ENCODE results near the gene CREB5. TPM values are rescaled to one million over a fixed set of nuclear protein-coding genes. Genes with fewer than 3 reads are reported as not detected.
A peak's percentile ranks its signal among the peaks of the same experiment; 100 is the strongest.
"Not testable (repeated sequence)": the region's sequence is repeated elsewhere in the genome, so short reads cannot be mapped to it uniquely, and the experiment has no call there.

The CREB5 gene
- total RNA-seq, 8 experiments from 2014 or later: 3.9 to 36.6 (median 12.8) TPM

DNA sequence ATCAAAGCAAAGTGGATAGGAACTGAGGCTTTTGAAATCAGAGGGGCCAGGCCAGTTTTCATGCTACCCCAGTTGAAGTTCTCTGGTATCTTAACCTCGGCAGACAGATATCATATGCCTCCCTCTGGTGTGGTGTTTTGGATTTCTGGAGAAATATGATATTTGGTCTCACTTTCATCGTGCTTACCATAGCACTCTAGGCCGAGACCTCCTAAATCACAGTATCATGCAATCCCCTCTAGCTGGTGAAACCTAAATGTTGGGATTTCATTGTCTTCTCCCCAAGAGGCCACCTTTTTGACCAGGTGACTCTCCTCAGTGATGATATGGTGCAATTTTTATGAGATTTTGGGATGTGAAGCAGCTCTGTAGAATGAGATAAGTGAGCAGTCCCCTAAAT is 183.5 kb downstream of the CREB5 start:
- Histone ChIP-seq H3K4me1 (replicated peaks in 1 of 2) (peaks cover 4 to 5% of the 10 kb centered on the region in 2 donors), H3K4me3 (no peak overlapping the region), H3K27ac (no peak overlapping the region)
- in situ Hi-C loops (cut with MboI; ENCODE audit: low pct_unique_long_range_greater_than_20kb in 2 of 9, low sequenced_read_pairs in 9 of 9, unreplicated experiment in 9 of 9): no loop called here
- WGBS, 10 experiments: 69 to 100% (median 93%) methylated on average over 1 to 3 of the region's 3 CpGs; no CpG with 5 or more reads in 2 of the 10 experiments
- ATAC-seq (replicated peaks in 6 of 8): peak in 6 of 8 experiments; percentile 12 to 54 (median 30)

DNA sequence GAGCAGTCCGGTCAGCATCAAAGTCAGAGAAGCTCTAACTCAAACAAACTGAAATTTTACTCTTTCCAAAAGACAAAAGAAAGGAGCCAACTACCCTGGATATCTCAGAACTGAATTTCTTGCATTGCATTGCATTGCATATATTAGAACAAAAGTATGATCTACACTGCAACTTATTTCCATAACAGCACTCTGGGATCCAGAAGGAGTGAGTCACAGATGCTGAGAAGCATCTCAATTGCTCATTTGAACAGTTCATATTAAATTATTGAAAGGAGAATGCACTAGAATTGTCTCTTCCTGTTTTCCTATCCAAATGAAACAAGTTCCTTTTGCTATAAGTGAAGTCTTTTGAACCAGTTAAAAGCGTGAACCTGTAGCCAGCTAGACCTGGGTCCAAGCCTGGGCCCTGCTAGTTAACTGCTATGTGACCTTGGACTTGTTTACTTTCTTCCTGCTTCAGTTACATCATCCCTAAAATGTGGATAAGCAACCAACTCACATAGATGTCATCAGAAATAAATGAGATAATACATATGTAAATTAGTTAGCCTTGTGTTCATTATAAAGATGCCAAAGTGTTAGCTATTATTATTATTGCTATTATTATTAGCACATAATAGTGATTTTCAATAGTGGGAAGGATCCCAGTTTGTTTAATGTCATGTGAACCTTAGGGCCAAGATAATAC is 184.1 kb downstream of the CREB5 start:
- Histone ChIP-seq H3K4me1 (replicated peaks in 1 of 2) (no peaks in the 10 kb centered on the region), H3K4me3 (no peak overlapping the region), H3K27ac (no peak overlapping the region)
- WGBS, 10 experiments: 40 to 100% (median 93%) methylated on average over 1 to 2 of the region's 2 CpGs; no CpG with 5 or more reads in 1 of the 10 experiments
- ATAC-seq (replicated peaks in 6 of 8): peak in 6 of 8 experiments; percentile 69 to 91 (median 84)
- in situ Hi-C loops (cut with MboI; ENCODE audit: low pct_unique_long_range_greater_than_20kb in 2 of 9, low sequenced_read_pairs in 9 of 9, unreplicated experiment in 9 of 9): no loop called here

DNA sequence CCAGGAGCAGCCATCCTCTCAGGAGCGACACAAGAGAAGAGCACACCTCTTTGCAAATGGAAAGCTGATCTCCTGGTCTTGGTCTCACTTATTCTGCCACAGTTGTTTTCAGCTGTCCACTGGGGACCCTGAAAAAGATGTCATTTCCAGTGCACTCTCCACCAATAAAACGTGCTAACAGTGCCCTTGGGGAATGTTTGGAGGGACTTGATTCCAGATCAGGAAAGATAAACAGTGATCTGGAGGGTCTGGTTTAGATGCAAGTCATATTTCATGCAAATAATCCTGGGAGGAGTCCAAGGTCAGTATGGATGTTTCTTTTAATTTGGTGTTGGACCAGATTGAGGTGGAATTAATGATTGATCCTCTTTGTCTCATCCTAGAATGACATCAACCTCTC is 185.0 kb downstream of the CREB5 start:
- in situ Hi-C loops (cut with MboI; ENCODE audit: low pct_unique_long_range_greater_than_20kb in 2 of 9, low sequenced_read_pairs in 9 of 9, unreplicated experiment in 9 of 9): no loop called here
- ATAC-seq (replicated peaks in 6 of 8): no peak
- Histone ChIP-seq H3K27ac (no peak overlapping the region), H3K4me3 (no peak overlapping the region), H3K4me1 (replicated peaks in 1 of 2) (no peaks in the 10 kb centered on the region)
- WGBS, 10 experiments: 24 to 92% (median 60%) methylated on average over 1 to 2 of the region's 2 CpGs; no CpG with 5 or more reads in 5 of the 10 experiments

DNA sequence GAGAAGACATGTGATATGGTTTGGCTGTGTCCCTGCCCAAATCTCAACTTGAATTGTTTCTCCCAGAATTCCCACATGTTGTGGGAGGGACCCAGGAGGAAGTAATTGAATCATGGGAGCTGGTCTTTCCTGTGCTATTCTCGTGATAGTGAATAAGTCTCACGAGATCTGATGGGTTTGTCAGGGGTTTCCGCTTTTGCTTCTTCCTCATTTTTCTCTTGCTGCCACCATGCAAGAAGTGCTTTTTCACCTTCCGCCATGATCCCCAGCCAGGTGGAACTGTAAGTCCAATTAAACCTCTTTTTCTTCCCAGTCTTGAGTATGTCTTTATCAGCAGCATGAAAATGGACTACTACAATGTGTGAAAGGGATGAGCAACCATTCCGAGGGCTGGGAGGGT is 185.7 kb downstream of the CREB5 start:
- WGBS, 10 experiments: 87 to 100% (median 95%) methylated on average over 2 to 4 of the region's 5 CpGs; no CpG with 5 or more reads in 6 of the 10 experiments
- H3K27ac ChIP-seq; H3K4me1 ChIP-seq (replicated peaks in 1 of 2); ATAC-seq (replicated peaks in 6 of 8); H3K4me3 ChIP-seq; in situ Hi-C loops (cut with MboI; ENCODE audit: low pct_unique_long_range_greater_than_20kb in 2 of 9, low sequenced_read_pairs in 9 of 9, unreplicated experiment in 9 of 9): not testable (repeated sequence)

DNA sequence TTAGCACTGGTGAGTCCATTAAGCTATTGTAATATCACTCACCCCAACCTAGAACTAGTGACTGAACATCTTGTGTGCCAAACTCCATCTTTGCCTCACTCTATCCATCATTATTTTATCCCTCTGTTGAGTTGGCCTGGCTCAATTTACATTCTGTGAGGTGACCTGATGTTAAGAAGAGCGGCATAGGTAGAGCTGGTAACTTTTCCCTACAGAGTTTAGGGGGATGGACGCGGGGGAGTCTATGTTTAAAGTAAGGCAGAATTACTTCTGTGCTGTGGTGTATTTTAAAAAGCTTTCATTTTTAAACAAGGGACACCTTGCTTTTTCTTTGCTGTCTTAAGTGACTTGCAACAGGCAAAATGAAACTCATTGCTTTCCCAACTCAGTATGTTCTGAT is 186.3 kb downstream of the CREB5 start:
- WGBS, 10 experiments: 64 to 100% (median 96%) methylated on average over 1 to 3 of the region's 3 CpGs; no CpG with 5 or more reads in 1 of the 10 experiments
- no peak for ATAC-seq (replicated peaks in 6 of 8)
- H3K27ac ChIP-seq: no peak overlapping the region
- H3K4me1 ChIP-seq (replicated peaks in 1 of 2): no peaks in the 10 kb centered on the region
- in situ Hi-C loops (cut with MboI; ENCODE audit: low pct_unique_long_range_greater_than_20kb in 2 of 9, low sequenced_read_pairs in 9 of 9, unreplicated experiment in 9 of 9): no loop called here
- H3K4me3 ChIP-seq: no peak overlapping the region

DNA sequence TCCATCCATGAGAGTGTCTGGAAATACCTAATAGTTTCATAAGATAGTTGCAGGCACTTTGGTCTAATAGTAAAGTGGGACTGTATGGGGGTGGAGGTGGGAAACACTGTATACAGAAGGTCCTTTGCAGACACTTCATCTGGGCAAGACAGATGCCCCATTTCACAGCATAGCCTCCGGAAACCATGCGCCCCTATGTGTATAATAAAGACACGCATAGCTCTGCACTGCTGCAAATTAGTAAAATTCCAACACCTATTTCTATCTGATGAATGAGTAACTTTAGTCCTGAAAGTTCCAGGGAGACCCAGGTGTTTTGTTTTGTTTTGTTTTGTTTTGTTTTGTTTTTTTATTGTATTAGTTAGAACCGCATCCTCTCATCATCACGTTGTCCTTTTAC is 187.1 kb downstream of the CREB5 start:
- Histone ChIP-seq H3K4me3 (no peak overlapping the region), H3K27ac (no peak overlapping the region), H3K4me1 (replicated peaks in 1 of 2) (no peaks in the 10 kb centered on the region)
- in situ Hi-C loops (cut with MboI; ENCODE audit: low pct_unique_long_range_greater_than_20kb in 2 of 9, low sequenced_read_pairs in 9 of 9, unreplicated experiment in 9 of 9): no loop called here
- ATAC-seq (replicated peaks in 6 of 8): no peak
- WGBS, 10 experiments: 83 to 100% (median 96%) methylated on average over 1 to 5 of the region's 5 CpGs; no CpG with 5 or more reads in 2 of the 10 experiments

DNA sequence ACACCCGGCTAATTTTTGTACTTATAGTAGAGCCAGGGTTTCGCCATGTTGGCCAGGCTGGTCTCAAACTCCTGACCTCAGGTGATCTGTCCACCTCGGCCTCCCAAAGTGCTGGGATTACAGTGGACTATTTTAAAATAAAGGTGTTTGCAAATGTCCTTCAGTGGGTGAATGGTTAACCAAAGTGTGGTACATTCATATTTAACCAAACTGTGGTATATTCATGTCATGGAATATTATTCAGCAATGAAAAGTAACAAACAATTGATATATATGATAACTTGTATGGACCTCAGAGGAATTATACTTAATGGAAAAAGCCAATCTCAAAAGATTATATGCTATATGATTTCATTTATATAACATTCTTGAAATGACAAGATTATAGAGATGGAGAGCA is 190.0 kb downstream of the CREB5 start:
- ATAC-seq (replicated peaks in 6 of 8): no peak
- WGBS, 10 experiments: 60 to 100% (median 79%) methylated on average over 1 to 2 of the region's 3 CpGs; no CpG with 5 or more reads in 5 of the 10 experiments
- in situ Hi-C loops (cut with MboI; ENCODE audit: low pct_unique_long_range_greater_than_20kb in 2 of 9, low sequenced_read_pairs in 9 of 9, unreplicated experiment in 9 of 9): loop anchor here in 1 of 9 experiments (25.0 kb wide), 1 partner anchor 215 kb away; no protein-coding TSS in a partner anchor
- no peak overlapping the region for H3K27ac ChIP-seq
- H3K4me3 ChIP-seq: no peak overlapping the region
- no peaks in the 10 kb centered on the region for H3K4me1 ChIP-seq (replicated peaks in 1 of 2)

DNA sequence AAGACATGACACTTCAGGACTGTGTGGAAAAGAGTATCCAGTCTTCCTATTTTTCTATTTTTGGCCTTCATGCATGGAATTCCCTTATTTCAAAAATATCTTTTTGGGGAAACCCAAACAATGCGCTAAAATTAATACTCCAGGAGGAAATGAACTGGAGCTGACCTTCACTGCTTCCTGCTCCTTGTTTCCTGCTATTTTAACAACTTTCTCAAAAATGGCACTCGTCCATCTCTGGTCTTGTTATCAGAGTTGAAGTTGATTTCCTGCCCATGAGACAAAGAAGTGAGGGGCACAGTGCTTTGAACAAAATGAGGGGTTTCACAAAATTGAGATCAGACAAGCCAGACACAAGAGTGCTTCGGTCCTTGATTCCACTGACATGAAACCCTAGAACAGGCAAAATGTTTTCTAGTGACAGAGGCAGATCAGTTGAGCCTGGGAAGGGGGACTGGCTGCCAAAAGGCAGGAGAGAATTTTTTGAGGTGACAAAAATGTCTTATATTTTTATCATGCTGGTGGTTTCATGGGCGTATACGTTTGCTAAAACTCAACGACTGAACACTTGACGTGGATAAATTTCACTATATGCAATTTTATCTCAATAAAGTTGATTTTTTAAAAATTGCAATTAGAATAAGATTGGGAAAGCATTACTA is 193.2 kb downstream of the CREB5 start:
- WGBS, 10 experiments: 72 to 99% (median 89%) methylated on average over 3 to 7 of the region's 7 CpGs
- H3K4me3 ChIP-seq: no peak overlapping the region
- no peaks in the 10 kb centered on the region for H3K4me1 ChIP-seq (replicated peaks in 1 of 2)
- ATAC-seq (replicated peaks in 6 of 8): no peak
- no peak overlapping the region for H3K27ac ChIP-seq
- in situ Hi-C loops (cut with MboI; ENCODE audit: low pct_unique_long_range_greater_than_20kb in 2 of 9, low sequenced_read_pairs in 9 of 9, unreplicated experiment in 9 of 9): loop anchor here in 1 of 9 experiments (25.0 kb wide), 1 partner anchor 218 kb away; no protein-coding TSS in a partner anchor

DNA sequence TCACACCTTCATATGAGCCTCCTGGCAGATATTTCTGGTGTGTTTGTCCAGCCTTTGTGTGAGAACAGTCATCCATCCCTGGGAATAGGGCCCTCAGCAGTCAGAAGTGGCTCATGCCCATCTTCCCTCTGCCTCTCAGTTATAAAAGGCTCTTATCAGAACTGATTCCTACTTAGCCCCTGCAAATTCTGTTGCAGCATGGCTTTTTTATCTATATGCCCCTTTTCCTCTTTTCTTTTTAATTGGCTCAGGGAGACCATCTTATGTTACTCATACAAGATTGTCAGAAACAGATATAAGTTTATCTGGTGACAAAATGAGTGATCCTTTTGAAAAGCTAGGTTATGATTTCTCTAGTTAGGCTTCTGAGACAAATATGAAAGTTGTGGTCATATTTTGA is 194.1 kb downstream of the CREB5 start:
- in situ Hi-C loops (cut with MboI; ENCODE audit: low pct_unique_long_range_greater_than_20kb in 2 of 9, low sequenced_read_pairs in 9 of 9, unreplicated experiment in 9 of 9): loop anchor here in 1 of 9 experiments (25.0 kb wide), 1 partner anchor 219 kb away; no protein-coding TSS in a partner anchor
- H3K27ac ChIP-seq: no peak overlapping the region
- no peak for ATAC-seq (replicated peaks in 6 of 8)
- H3K4me1 ChIP-seq (replicated peaks in 1 of 2): no peaks in the 10 kb centered on the region
- no peak overlapping the region for H3K4me3 ChIP-seq

DNA sequence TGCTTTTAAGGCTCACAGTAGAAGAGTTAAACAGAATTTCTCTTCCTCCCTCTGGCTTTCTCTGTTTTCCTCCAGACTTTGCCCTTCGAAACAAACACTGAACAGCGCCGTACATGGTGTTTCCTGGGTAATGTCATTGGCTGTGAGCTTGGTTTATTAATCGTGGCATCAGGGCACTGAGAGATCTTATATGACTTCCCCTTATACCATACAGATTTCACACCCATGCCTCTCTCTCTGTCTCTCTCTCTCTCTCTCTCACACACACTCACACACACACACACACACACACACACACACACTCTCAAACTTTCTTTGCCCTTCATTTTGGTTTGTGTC is 195.5 kb downstream of the CREB5 start:
- ATAC-seq (replicated peaks in 6 of 8): no peak
- Histone ChIP-seq H3K4me1 (replicated peaks in 1 of 2) (peaks cover 0 to 3% of the 10 kb centered on the region in 2 donors), H3K27ac (no peak overlapping the region), H3K4me3 (no peak overlapping the region)
- 40 to 100% (median 71%) methylated on average over 1 to 4 of the region's 4 CpGs; no CpG with 5 or more reads in 3 of the 10 experiments for WGBS, 10 experiments
- in situ Hi-C loops (cut with MboI; ENCODE audit: low pct_unique_long_range_greater_than_20kb in 2 of 9, low sequenced_read_pairs in 9 of 9, unreplicated experiment in 9 of 9): loop anchor here in 1 of 9 experiments (25.0 kb wide), 1 partner anchor 221 kb away; no protein-coding TSS in a partner anchor

DNA sequence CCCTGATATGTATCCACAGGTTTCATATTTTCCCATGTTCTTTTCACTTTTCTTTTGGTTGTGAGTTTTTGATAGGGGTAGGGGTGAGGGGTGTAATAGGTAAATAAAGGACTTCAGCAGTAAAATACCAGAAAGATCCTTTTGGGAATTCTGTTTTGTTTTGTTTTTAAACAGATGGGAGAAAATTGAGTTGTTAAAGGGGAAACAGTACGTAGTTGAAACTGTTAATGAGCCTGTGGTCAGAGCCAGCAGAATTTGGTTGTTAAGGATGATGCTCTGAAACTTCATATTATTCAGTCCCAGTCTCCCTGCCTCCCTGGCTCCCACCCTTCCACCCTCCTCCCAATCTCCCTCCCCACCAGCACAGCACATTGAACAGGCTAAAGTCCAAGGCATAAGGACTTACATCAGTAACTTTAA is 195.9 kb downstream of the CREB5 start:
- in situ Hi-C loops (cut with MboI; ENCODE audit: low pct_unique_long_range_greater_than_20kb in 2 of 9, low sequenced_read_pairs in 9 of 9, unreplicated experiment in 9 of 9): loop anchor here in 1 of 9 experiments (25.0 kb wide), 1 partner anchor 221 kb away; no protein-coding TSS in a partner anchor

DNA sequence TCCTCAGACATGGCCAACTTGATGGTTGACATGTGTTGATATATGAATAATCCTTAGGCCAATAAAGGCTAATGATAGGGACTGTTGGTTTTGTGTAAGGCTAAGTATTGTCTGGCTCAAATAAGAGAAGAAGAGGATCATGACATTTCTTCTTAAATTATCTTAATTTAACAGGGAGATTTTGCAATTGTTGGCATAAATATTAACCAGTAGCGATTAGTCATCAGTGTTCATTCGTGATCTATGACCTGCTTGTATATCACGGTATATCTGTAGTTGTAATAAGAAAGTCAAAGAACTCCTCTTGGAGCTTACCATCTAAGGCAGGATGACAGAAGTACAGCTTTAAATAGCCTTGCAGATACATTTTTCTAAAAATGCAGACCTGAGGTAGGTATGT is 196.4 kb downstream of the CREB5 start:
- Histone ChIP-seq H3K27ac (no peak overlapping the region), H3K4me1 (replicated peaks in 1 of 2) (peaks cover 0 to 3% of the 10 kb centered on the region in 2 donors), H3K4me3 (no peak overlapping the region)
- in situ Hi-C loops (cut with MboI; ENCODE audit: low pct_unique_long_range_greater_than_20kb in 2 of 9, low sequenced_read_pairs in 9 of 9, unreplicated experiment in 9 of 9): loop anchor here in 1 of 9 experiments (25.0 kb wide), 1 partner anchor 221 kb away; no protein-coding TSS in a partner anchor
- WGBS, 10 experiments: 28 to 100% (median 94%) methylated on average over 1 to 3 of the region's 3 CpGs; no CpG with 5 or more reads in 3 of the 10 experiments
- ATAC-seq (replicated peaks in 6 of 8): no peak

More for the DNA sequence above, 195.9 kb downstream of the CREB5 start:
- Histone ChIP-seq H3K27ac (no peak overlapping the region), H3K4me3 (no peak overlapping the region), H3K4me1 (replicated peaks in 1 of 2) (peaks cover 0 to 3% of the 10 kb centered on the region in 2 donors)
- 80 to 100% (median 92%) methylated on average over 1 of the region's 1 CpG; no CpG with 5 or more reads in 4 of the 10 experiments for WGBS, 10 experiments
- ATAC-seq (replicated peaks in 6 of 8): no peak

DNA sequence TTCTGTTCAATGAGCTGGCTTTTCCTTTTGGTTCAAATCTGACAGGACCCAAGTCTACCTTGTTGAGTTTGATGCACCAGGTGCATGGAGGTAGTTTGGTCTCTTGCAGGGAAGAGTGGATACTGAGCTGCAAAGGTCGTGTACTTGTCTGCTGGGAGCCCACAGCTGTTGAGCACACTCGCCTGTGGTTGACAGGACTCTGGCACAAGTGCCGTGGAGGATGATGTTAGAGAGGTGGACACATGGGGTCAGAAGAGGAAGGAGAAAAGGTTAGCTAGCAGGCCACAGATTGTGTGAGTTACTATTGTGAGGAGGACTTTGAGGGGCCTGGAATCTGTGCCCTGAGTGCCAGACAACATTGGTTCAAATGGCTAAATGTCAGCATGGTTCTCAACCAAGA is 197.3 kb downstream of the CREB5 start:
- ATAC-seq (replicated peaks in 6 of 8): no peak
- Histone ChIP-seq H3K27ac (no peak overlapping the region), H3K4me3 (no peak overlapping the region), H3K4me1 (replicated peaks in 1 of 2) (peaks cover 0 to 3% of the 10 kb centered on the region in 2 donors)
- whole genome bisulfite sequencing, 10 experiments: 50 to 100% (median 76%) methylated on average over 1 to 3 of the region's 3 CpGs; no CpG with 5 or more reads in 4 of the 10 experiments
- in situ Hi-C loops (cut with MboI; ENCODE audit: low pct_unique_long_range_greater_than_20kb in 2 of 9, low sequenced_read_pairs in 9 of 9, unreplicated experiment in 9 of 9): loop anchor here in 1 of 9 experiments (25.0 kb wide), 1 partner anchor 222 kb away; no protein-coding TSS in a partner anchor

All from motor neuron (in vitro differentiated cells).